Measurements from ENCODE around the gene OR51T1.

Gene OR51T1

GRCh38 chr11:4884361-4884760 is 2.7 kb downstream of the OR51T1 start:
- Histone ChIP-seq H3K4me1 (ENCODE audit: control insufficient read depth in 1 of 2, insufficient read depth in 2 of 2, low read length in 2 of 2) (no peaks in the 10 kb centered on the region), H3K4me3 (ENCODE audit: low read depth in 1 of 2, low read length in 2 of 2) (no peak overlapping the region), H3K27me3 (ENCODE audit: control insufficient read depth in 1 of 2, insufficient read depth in 2 of 2, low read length in 2 of 2) (no peaks in the 10 kb centered on the region), H3K9ac (ENCODE audit: low read depth in 1 of 2, low read length in 2 of 2) (no peak overlapping the region), H3K36me3 (ENCODE audit: control insufficient read depth in 1 of 2, insufficient read depth in 2 of 2, low read length in 2 of 2) (no peaks in the 10 kb centered on the region), H3K27ac (ENCODE audit: low read depth, low read length) (no peak overlapping the region), H3K9me3 (ENCODE audit: control insufficient read depth in 1 of 2, low read length in 2 of 2) (no peaks in the 10 kb centered on the region)

- Histone ChIP-seq H3K27me3 (ENCODE audit: control insufficient read depth in 1 of 2, insufficient read depth in 2 of 2, low read length in 2 of 2) (no peaks in the 10 kb centered on the region), H3K9ac (ENCODE audit: low read depth in 1 of 2, low read length in 2 of 2) (no peak overlapping the region), H3K4me3 (ENCODE audit: low read depth in 1 of 2, low read length in 2 of 2) (no peak overlapping the region), H3K9me3 (ENCODE audit: control insufficient read depth in 1 of 2, low read length in 2 of 2) (no peaks in the 10 kb centered on the region), H3K27ac (ENCODE audit: low read depth, low read length) (no peak overlapping the region), H3K36me3 (ENCODE audit: control insufficient read depth in 1 of 2, insufficient read depth in 2 of 2, low read length in 2 of 2) (no peaks in the 10 kb centered on the region), H3K4me1 (ENCODE audit: control insufficient read depth in 1 of 2, insufficient read depth in 2 of 2, low read length in 2 of 2) (no peaks in the 10 kb centered on the region)
Measured at GRCh38 chr11:4886186-4886585, 4.5 kb downstream of the OR51T1 start.

- no peaks in the 10 kb centered on the region for H3K36me3 ChIP-seq (ENCODE audit: control insufficient read depth in 1 of 2, insufficient read depth in 2 of 2, low read length in 2 of 2)
- no peaks in the 10 kb centered on the region for H3K9me3 ChIP-seq (ENCODE audit: control insufficient read depth in 1 of 2, low read length in 2 of 2)
- H3K27ac ChIP-seq (ENCODE audit: low read depth, low read length) = no peak overlapping the region
- no peaks in the 10 kb centered on the region for H3K4me1 ChIP-seq (ENCODE audit: control insufficient read depth in 1 of 2, insufficient read depth in 2 of 2, low read length in 2 of 2)
- H3K9ac ChIP-seq (ENCODE audit: low read depth in 1 of 2, low read length in 2 of 2) = no peak overlapping the region
- H3K4me3 ChIP-seq (ENCODE audit: low read depth in 1 of 2, low read length in 2 of 2) = no peak overlapping the region
- H3K27me3 ChIP-seq (ENCODE audit: control insufficient read depth in 1 of 2, insufficient read depth in 2 of 2, low read length in 2 of 2) = no peaks in the 10 kb centered on the region
Measured at GRCh38 chr11:4887591-4887990, 5.9 kb downstream of the OR51T1 start.

GRCh38 chr11:4890279-4890678 is 8.6 kb downstream of the OR51T1 start:
- H3K4me1 ChIP-seq (ENCODE audit: control insufficient read depth in 1 of 2, insufficient read depth in 2 of 2, low read length in 2 of 2) = no peaks in the 10 kb centered on the region
- no peaks in the 10 kb centered on the region for H3K9me3 ChIP-seq (ENCODE audit: control insufficient read depth in 1 of 2, low read length in 2 of 2)
- H3K36me3 ChIP-seq (ENCODE audit: control insufficient read depth in 1 of 2, insufficient read depth in 2 of 2, low read length in 2 of 2) = no peaks in the 10 kb centered on the region
- no peak overlapping the region for H3K27ac ChIP-seq (ENCODE audit: low read depth, low read length)
- no peaks in the 10 kb centered on the region for H3K27me3 ChIP-seq (ENCODE audit: control insufficient read depth in 1 of 2, insufficient read depth in 2 of 2, low read length in 2 of 2)
- H3K9ac ChIP-seq (ENCODE audit: low read depth in 1 of 2, low read length in 2 of 2) = no peak overlapping the region
- no peak overlapping the region for H3K4me3 ChIP-seq (ENCODE audit: low read depth in 1 of 2, low read length in 2 of 2)

GRCh38 chr11:4891996-4892640 is 10.4 kb downstream of the OR51T1 start:
- H3K36me3 ChIP-seq (ENCODE audit: control insufficient read depth in 1 of 2, insufficient read depth in 2 of 2, low read length in 2 of 2) = no peaks in the 10 kb centered on the region
- no peaks in the 10 kb centered on the region for H3K27me3 ChIP-seq (ENCODE audit: control insufficient read depth in 1 of 2, insufficient read depth in 2 of 2, low read length in 2 of 2)
- H3K27ac ChIP-seq (ENCODE audit: low read depth, low read length) = no peak overlapping the region
- H3K4me3 ChIP-seq (ENCODE audit: low read depth in 1 of 2, low read length in 2 of 2) = no peak overlapping the region
- H3K4me1 ChIP-seq (ENCODE audit: control insufficient read depth in 1 of 2, insufficient read depth in 2 of 2, low read length in 2 of 2) = no peaks in the 10 kb centered on the region
- no peak overlapping the region for H3K9ac ChIP-seq (ENCODE audit: low read depth in 1 of 2, low read length in 2 of 2)
- no peaks in the 10 kb centered on the region for H3K9me3 ChIP-seq (ENCODE audit: control insufficient read depth in 1 of 2, low read length in 2 of 2)

- Histone ChIP-seq H3K27ac (ENCODE audit: low read depth, low read length) (no peak within 1 kb of the TSS), H3K4me3 (ENCODE audit: low read depth in 1 of 2, low read length in 2 of 2) (no peak within 1 kb of the TSS), H3K4me1 (ENCODE audit: control insufficient read depth in 1 of 2, insufficient read depth in 2 of 2, low read length in 2 of 2) (no peaks in the 10 kb centered on the region), H3K9me3 (ENCODE audit: control insufficient read depth in 1 of 2, low read length in 2 of 2) (no peaks in the 10 kb centered on the region), H3K36me3 (ENCODE audit: control insufficient read depth in 1 of 2, insufficient read depth in 2 of 2, low read length in 2 of 2) (no peaks in the 10 kb centered on the region), H3K27me3 (ENCODE audit: control insufficient read depth in 1 of 2, insufficient read depth in 2 of 2, low read length in 2 of 2) (no peaks in the 10 kb centered on the region), H3K9ac (ENCODE audit: low read depth in 1 of 2, low read length in 2 of 2) (no peak within 1 kb of the TSS)
Measured at GRCh38 chr11:4903484-4903883, 21.8 kb downstream of the OR51T1 start, which contains the start of gene OR51A7. TSS of gene OR51A7 (plus strand) at chr11:4903783. CDS start at chr11:4907370, 3,587 bp downstream.

GRCh38 chr11:4916581-4916980 is 34.9 kb downstream of the OR51T1 start:
- Histone ChIP-seq H3K9ac (ENCODE audit: low read depth in 1 of 2, low read length in 2 of 2) (no peak overlapping the region), H3K9me3 (ENCODE audit: control insufficient read depth in 1 of 2, low read length in 2 of 2) (no peaks in the 10 kb centered on the region), H3K4me3 (ENCODE audit: low read depth in 1 of 2, low read length in 2 of 2) (no peak overlapping the region), H3K4me1 (ENCODE audit: control insufficient read depth in 1 of 2, insufficient read depth in 2 of 2, low read length in 2 of 2) (no peaks in the 10 kb centered on the region), H3K27ac (ENCODE audit: low read depth, low read length) (no peak overlapping the region), H3K27me3 (ENCODE audit: control insufficient read depth in 1 of 2, insufficient read depth in 2 of 2, low read length in 2 of 2) (no peaks in the 10 kb centered on the region), H3K36me3 (ENCODE audit: control insufficient read depth in 1 of 2, insufficient read depth in 2 of 2, low read length in 2 of 2) (no peaks in the 10 kb centered on the region)

- H3K36me3 ChIP-seq (ENCODE audit: control insufficient read depth in 1 of 2, insufficient read depth in 2 of 2, low read length in 2 of 2) = no peaks in the 10 kb centered on the region
- no peaks in the 10 kb centered on the region for H3K9me3 ChIP-seq (ENCODE audit: control insufficient read depth in 1 of 2, low read length in 2 of 2)
- H3K9ac ChIP-seq (ENCODE audit: low read depth in 1 of 2, low read length in 2 of 2) = no peak within 1 kb of the TSS
- H3K4me3 ChIP-seq (ENCODE audit: low read depth in 1 of 2, low read length in 2 of 2) = no peak within 1 kb of the TSS
- no peaks in the 10 kb centered on the region for H3K27me3 ChIP-seq (ENCODE audit: control insufficient read depth in 1 of 2, insufficient read depth in 2 of 2, low read length in 2 of 2)
- no peak within 1 kb of the TSS for H3K27ac ChIP-seq (ENCODE audit: low read depth, low read length)
- H3K4me1 ChIP-seq (ENCODE audit: control insufficient read depth in 1 of 2, insufficient read depth in 2 of 2, low read length in 2 of 2) = no peaks in the 10 kb centered on the region
Measured at GRCh38 chr11:4919250-4919649, 37.5 kb downstream of the OR51T1 start, which contains the start of gene OR51G2. TSS of gene OR51G2 (minus strand) at chr11:4919350. CDS start at chr11:4915663, 3,687 bp downstream.

- H3K9ac ChIP-seq (ENCODE audit: low read depth in 1 of 2, low read length in 2 of 2) = no peak overlapping the region
- no peaks in the 10 kb centered on the region for H3K4me1 ChIP-seq (ENCODE audit: control insufficient read depth in 1 of 2, insufficient read depth in 2 of 2, low read length in 2 of 2)
- no peaks in the 10 kb centered on the region for H3K36me3 ChIP-seq (ENCODE audit: control insufficient read depth in 1 of 2, insufficient read depth in 2 of 2, low read length in 2 of 2)
- H3K27ac ChIP-seq (ENCODE audit: low read depth, low read length) = no peak overlapping the region
- no peaks in the 10 kb centered on the region for H3K9me3 ChIP-seq (ENCODE audit: control insufficient read depth in 1 of 2, low read length in 2 of 2)
- H3K27me3 ChIP-seq (ENCODE audit: control insufficient read depth in 1 of 2, insufficient read depth in 2 of 2, low read length in 2 of 2) = no peaks in the 10 kb centered on the region
- no peak overlapping the region for H3K4me3 ChIP-seq (ENCODE audit: low read depth in 1 of 2, low read length in 2 of 2)
Measured at GRCh38 chr11:4921796-4922195, 40.1 kb downstream of the OR51T1 start.

GRCh38 chr11:4922304-4922703 is 40.6 kb downstream of the OR51T1 start:
- Histone ChIP-seq H3K36me3 (ENCODE audit: control insufficient read depth in 1 of 2, insufficient read depth in 2 of 2, low read length in 2 of 2) (no peaks in the 10 kb centered on the region), H3K4me1 (ENCODE audit: control insufficient read depth in 1 of 2, insufficient read depth in 2 of 2, low read length in 2 of 2) (no peaks in the 10 kb centered on the region), H3K27ac (ENCODE audit: low read depth, low read length) (no peak overlapping the region), H3K9ac (ENCODE audit: low read depth in 1 of 2, low read length in 2 of 2) (no peak overlapping the region), H3K27me3 (ENCODE audit: control insufficient read depth in 1 of 2, insufficient read depth in 2 of 2, low read length in 2 of 2) (no peaks in the 10 kb centered on the region), H3K9me3 (ENCODE audit: control insufficient read depth in 1 of 2, low read length in 2 of 2) (no peaks in the 10 kb centered on the region), H3K4me3 (ENCODE audit: low read depth in 1 of 2, low read length in 2 of 2) (no peak overlapping the region)
